ENCODE data around the gene APBB2. TPM values are rescaled to one million over a fixed set of nuclear protein-coding genes. Genes with fewer than 3 reads are reported as not detected.

Gene APBB2
- total RNA-seq, 1 experiment from 2014 or later: 3.7 TPM

GRCh38 chr4:40990236-40990898 lies 224.0 kb downstream of the APBB2 start:
- H4K20me1 ChIP-seq (ENCODE audit: insufficient read depth, low read depth, low read length): no peaks in the 10 kb centered on the region
- no peaks in the 10 kb centered on the region for H3K36me3 ChIP-seq (ENCODE audit: insufficient read depth, low read length)
- no peak overlapping the region for H3K4me2 ChIP-seq (ENCODE audit: low read depth, low read length, poor library complexity, severe bottlenecking)
- H3K4me3 ChIP-seq (ENCODE audit: low read length): no peak overlapping the region
- DNase-seq: no peak
- no peak overlapping the region for H2AFZ ChIP-seq (ENCODE audit: low read length)
- no peak overlapping the region for H3K9ac ChIP-seq (ENCODE audit: low read length)
- no peaks in the 10 kb centered on the region for H3K9me2 ChIP-seq (replicated peaks; ENCODE audit: insufficient read depth, low read length)
- no peaks in the 10 kb centered on the region for H3K4me1 ChIP-seq (ENCODE audit: low read length)
- H3K27ac ChIP-seq (ENCODE audit: low read length): no peak overlapping the region
- H3K9me3 ChIP-seq (ENCODE audit: low read length): no peaks in the 10 kb centered on the region
- H3K79me2 ChIP-seq (ENCODE audit: low read length): no peaks in the 10 kb centered on the region
- no peaks in the 10 kb centered on the region for H3K27me3 ChIP-seq (ENCODE audit: low read length)

GRCh38 chr4:40987151-40987550 lies 227.2 kb downstream of the APBB2 start:
- no peaks in the 10 kb centered on the region for H3K79me2 ChIP-seq (ENCODE audit: low read length)
- H3K27me3 ChIP-seq (ENCODE audit: low read length): no peaks in the 10 kb centered on the region
- H3K4me2 ChIP-seq (ENCODE audit: low read depth, low read length, poor library complexity, severe bottlenecking): no peak overlapping the region
- H3K36me3 ChIP-seq (ENCODE audit: insufficient read depth, low read length): no peaks in the 10 kb centered on the region
- H3K4me3 ChIP-seq (ENCODE audit: low read length): no peak overlapping the region
- DNase-seq: no peak
- H2AFZ ChIP-seq (ENCODE audit: low read length): no peak overlapping the region
- no peaks in the 10 kb centered on the region for H3K9me3 ChIP-seq (ENCODE audit: low read length)
- H3K9ac ChIP-seq (ENCODE audit: low read length): no peak overlapping the region
- no peaks in the 10 kb centered on the region for H3K4me1 ChIP-seq (ENCODE audit: low read length)
- H4K20me1 ChIP-seq (ENCODE audit: insufficient read depth, low read depth, low read length): no peaks in the 10 kb centered on the region
- H3K9me2 ChIP-seq (replicated peaks; ENCODE audit: insufficient read depth, low read length): no peaks in the 10 kb centered on the region
- H3K27ac ChIP-seq (ENCODE audit: low read length): no peak overlapping the region

- no peak overlapping the region for H2AFZ ChIP-seq (ENCODE audit: low read length)
- H3K79me2 ChIP-seq (ENCODE audit: low read length): no peaks in the 10 kb centered on the region
- no peak overlapping the region for H3K9ac ChIP-seq (ENCODE audit: low read length)
- H3K27me3 ChIP-seq (ENCODE audit: low read length): no peaks in the 10 kb centered on the region
- DNase-seq: no peak
- H3K36me3 ChIP-seq (ENCODE audit: insufficient read depth, low read length): no peaks in the 10 kb centered on the region
- no peaks in the 10 kb centered on the region for H4K20me1 ChIP-seq (ENCODE audit: insufficient read depth, low read depth, low read length)
- no peaks in the 10 kb centered on the region for H3K9me2 ChIP-seq (replicated peaks; ENCODE audit: insufficient read depth, low read length)
- no peak overlapping the region for H3K27ac ChIP-seq (ENCODE audit: low read length)
- no peak overlapping the region for H3K4me3 ChIP-seq (ENCODE audit: low read length)
- H3K4me2 ChIP-seq (ENCODE audit: low read depth, low read length, poor library complexity, severe bottlenecking): no peak overlapping the region
- H3K9me3 ChIP-seq (ENCODE audit: low read length): no peaks in the 10 kb centered on the region
- H3K4me1 ChIP-seq (ENCODE audit: low read length): no peaks in the 10 kb centered on the region
Observed at GRCh38 chr4:40986375-40986774, 228.0 kb downstream of the APBB2 start.

- H3K4me2 ChIP-seq (ENCODE audit: low read depth, low read length, poor library complexity, severe bottlenecking): no peak overlapping the region
- H2AFZ ChIP-seq (ENCODE audit: low read length): no peak overlapping the region
- no peak overlapping the region for H3K4me3 ChIP-seq (ENCODE audit: low read length)
- DNase-seq: no peak
- no peaks in the 10 kb centered on the region for H3K4me1 ChIP-seq (ENCODE audit: low read length)
- H3K27ac ChIP-seq (ENCODE audit: low read length): no peak overlapping the region
- no peaks in the 10 kb centered on the region for H3K9me3 ChIP-seq (ENCODE audit: low read length)
- H3K79me2 ChIP-seq (ENCODE audit: low read length): no peaks in the 10 kb centered on the region
- no peaks in the 10 kb centered on the region for H3K9me2 ChIP-seq (replicated peaks; ENCODE audit: insufficient read depth, low read length)
- no peaks in the 10 kb centered on the region for H3K27me3 ChIP-seq (ENCODE audit: low read length)
- no peak overlapping the region for H3K9ac ChIP-seq (ENCODE audit: low read length)
- H3K36me3 ChIP-seq (ENCODE audit: insufficient read depth, low read length): no peaks in the 10 kb centered on the region
- no peaks in the 10 kb centered on the region for H4K20me1 ChIP-seq (ENCODE audit: insufficient read depth, low read depth, low read length)
Observed at GRCh38 chr4:40984051-40984450, 230.3 kb downstream of the APBB2 start.

- Histone ChIP-seq H3K79me2 (ENCODE audit: low read length) (no peaks in the 10 kb centered on the region), H3K36me3 (ENCODE audit: insufficient read depth, low read length) (no peaks in the 10 kb centered on the region), H3K27me3 (ENCODE audit: low read length) (no peaks in the 10 kb centered on the region), H3K4me1 (ENCODE audit: low read length) (no peaks in the 10 kb centered on the region), H3K9me2 (replicated peaks; ENCODE audit: insufficient read depth, low read length) (no peaks in the 10 kb centered on the region), H3K4me3 (ENCODE audit: low read length) (no peak overlapping the region), H3K9me3 (ENCODE audit: low read length) (no peaks in the 10 kb centered on the region), H3K4me2 (ENCODE audit: low read depth, low read length, poor library complexity, severe bottlenecking) (no peak overlapping the region), H3K9ac (ENCODE audit: low read length) (no peak overlapping the region), H3K27ac (ENCODE audit: low read length) (no peak overlapping the region), H2AFZ (ENCODE audit: low read length) (no peak overlapping the region), H4K20me1 (ENCODE audit: insufficient read depth, low read depth, low read length) (no peaks in the 10 kb centered on the region)
- DNase-seq: peak; percentile 64
Observed at GRCh38 chr4:40980318-40980883, 233.9 kb downstream of the APBB2 start.

GRCh38 chr4:40978548-40978947 lies 235.8 kb downstream of the APBB2 start:
- no peak for DNase-seq
- H3K9ac ChIP-seq (ENCODE audit: low read length): no peak overlapping the region
- no peaks in the 10 kb centered on the region for H3K9me3 ChIP-seq (ENCODE audit: low read length)
- no peak overlapping the region for H3K4me3 ChIP-seq (ENCODE audit: low read length)
- no peaks in the 10 kb centered on the region for H3K79me2 ChIP-seq (ENCODE audit: low read length)
- no peak overlapping the region for H2AFZ ChIP-seq (ENCODE audit: low read length)
- H3K27ac ChIP-seq (ENCODE audit: low read length): no peak overlapping the region
- H3K27me3 ChIP-seq (ENCODE audit: low read length): no peaks in the 10 kb centered on the region
- no peaks in the 10 kb centered on the region for H3K9me2 ChIP-seq (replicated peaks; ENCODE audit: insufficient read depth, low read length)
- H3K4me1 ChIP-seq (ENCODE audit: low read length): no peaks in the 10 kb centered on the region
- no peak overlapping the region for H3K4me2 ChIP-seq (ENCODE audit: low read depth, low read length, poor library complexity, severe bottlenecking)
- H3K36me3 ChIP-seq (ENCODE audit: insufficient read depth, low read length): no peaks in the 10 kb centered on the region
- no peaks in the 10 kb centered on the region for H4K20me1 ChIP-seq (ENCODE audit: insufficient read depth, low read depth, low read length)

- Histone ChIP-seq H3K4me2 (ENCODE audit: low read depth, low read length, poor library complexity, severe bottlenecking) (no peak overlapping the region), H3K4me1 (ENCODE audit: low read length) (no peaks in the 10 kb centered on the region), H3K36me3 (ENCODE audit: insufficient read depth, low read length) (no peaks in the 10 kb centered on the region), H3K27me3 (ENCODE audit: low read length) (no peaks in the 10 kb centered on the region), H4K20me1 (ENCODE audit: insufficient read depth, low read depth, low read length) (no peaks in the 10 kb centered on the region), H3K79me2 (ENCODE audit: low read length) (no peaks in the 10 kb centered on the region), H3K9me2 (replicated peaks; ENCODE audit: insufficient read depth, low read length) (no peaks in the 10 kb centered on the region), H3K9me3 (ENCODE audit: low read length) (no peaks in the 10 kb centered on the region), H3K9ac (ENCODE audit: low read length) (no peak overlapping the region), H3K4me3 (ENCODE audit: low read length) (no peak overlapping the region), H2AFZ (ENCODE audit: low read length) (no peak overlapping the region), H3K27ac (ENCODE audit: low read length) (no peak overlapping the region)
- peak; percentile 76 for DNase-seq
Observed at GRCh38 chr4:40976343-40976742, 238.0 kb downstream of the APBB2 start.

GRCh38 chr4:40972722-40973121 lies 241.6 kb downstream of the APBB2 start:
- no peak overlapping the region for H2AFZ ChIP-seq (ENCODE audit: low read length)
- H3K79me2 ChIP-seq (ENCODE audit: low read length): no peaks in the 10 kb centered on the region
- H3K27me3 ChIP-seq (ENCODE audit: low read length): no peaks in the 10 kb centered on the region
- no peaks in the 10 kb centered on the region for H3K4me1 ChIP-seq (ENCODE audit: low read length)
- no peak for DNase-seq
- H3K4me2 ChIP-seq (ENCODE audit: low read depth, low read length, poor library complexity, severe bottlenecking): no peak overlapping the region
- H4K20me1 ChIP-seq (ENCODE audit: insufficient read depth, low read depth, low read length): no peaks in the 10 kb centered on the region
- no peak overlapping the region for H3K27ac ChIP-seq (ENCODE audit: low read length)
- no peak overlapping the region for H3K4me3 ChIP-seq (ENCODE audit: low read length)
- H3K9ac ChIP-seq (ENCODE audit: low read length): no peak overlapping the region
- H3K36me3 ChIP-seq (ENCODE audit: insufficient read depth, low read length): no peaks in the 10 kb centered on the region
- no peaks in the 10 kb centered on the region for H3K9me2 ChIP-seq (replicated peaks; ENCODE audit: insufficient read depth, low read length)
- no peaks in the 10 kb centered on the region for H3K9me3 ChIP-seq (ENCODE audit: low read length)

Measured in Karpas-422 (cell line).